Hematopoietic multipotent progenitor cell (in vitro differentiated cells): ENCODE results near the gene PACS2. TPM values are rescaled to one million over a fixed set of nuclear protein-coding genes. Genes with fewer than 3 reads are reported as not detected.
"Not testable (repeated sequence)": the region's sequence is repeated elsewhere in the genome, so short reads cannot be mapped to it uniquely, and the experiment has no call there.

Experiments used
- DNase-seq, 3 donors: peaks; one replicate each; pipeline ENCODE4 v3.0.0-alpha.2; 2011 to 2015; ENCODE audit warnings: low read depth in 2 of 3, low spot score in 2 of 3
- total RNA-seq: library from RNA; depleted of rRNA; stranded (reverse); fragments of >200 nt; gene quantifications from one replicate; pipeline ENCODE4 v1.2.3, GENCODE V29; 2012

The PACS2 gene
- total RNA-seq, 1 donor = 104 TPM

GRCh38 chr14:105287249-105288102 lies 27.1 kb upstream of the PACS2 start:
- no peak for DNase-seq

GRCh38 chr14:105288936-105289335 lies 25.6 kb upstream of the PACS2 start:
- DNase-seq = not testable (repeated sequence)

- peak in 2 of 3 donors; percentile 73 to 75 for DNase-seq
Observed at GRCh38 chr14:105290621-105291346, 23.8 kb upstream of the PACS2 start.

- peak in 2 of 3 donors; percentile 85 to 94 for DNase-seq
Observed at GRCh38 chr14:105292826-105293711, 21.5 kb upstream of the PACS2 start.

- DNase-seq = peak in 2 of 3 donors; percentile 86 to 95
Observed at GRCh38 chr14:105294142-105294597, 20.4 kb upstream of the PACS2 start.

GRCh38 chr14:105297311-105297710 lies 17.2 kb upstream of the PACS2 start:
- not testable (repeated sequence) for DNase-seq

- DNase-seq = no peak
Observed at GRCh38 chr14:105299654-105300541, 14.7 kb upstream of the PACS2 start.

- peak; percentile 34 to 97 (median 97) for DNase-seq
Observed at GRCh38 chr14:105300542-105301102, 13.9 kb upstream of the PACS2 start, which contains the start of gene BRF1. BRF1 (minus strand) TSS chr14:105301001; CDS start chr14:105300629, 372 bp downstream.

- DNase-seq = peak; percentile 96 to 97 (median 97)
Observed at GRCh38 chr14:105301103-105301914, 13.2 kb upstream of the PACS2 start.

- not testable (repeated sequence) for DNase-seq
Observed at GRCh38 chr14:105301915-105302249, 12.7 kb upstream of the PACS2 start.

GRCh38 chr14:105303949-105304348 lies 10.6 kb upstream of the PACS2 start:
- no peak for DNase-seq

GRCh38 chr14:105304565-105304964 lies 10.0 kb upstream of the PACS2 start:
- DNase-seq = no peak

- DNase-seq = no peak
Observed at GRCh38 chr14:105305345-105305744, 9.2 kb upstream of the PACS2 start.

GRCh38 chr14:105305791-105306190 lies 8.8 kb upstream of the PACS2 start:
- DNase-seq = no peak

- no peak for DNase-seq
Observed at GRCh38 chr14:105307052-105307727, 7.4 kb upstream of the PACS2 start.

- DNase-seq = no peak
Observed at GRCh38 chr14:105309371-105309770, 5.2 kb upstream of the PACS2 start.

- DNase-seq = no peak
Observed at GRCh38 chr14:105311838-105312237, 2.7 kb upstream of the PACS2 start.

GRCh38 chr14:105312973-105313372 lies 1.6 kb upstream of the PACS2 start:
- DNase-seq = no peak
